ENCODE data around the gene AOC3. TPM values are rescaled to one million over a fixed set of nuclear protein-coding genes. Genes with fewer than 3 reads are reported as not detected.
A peak's percentile ranks its signal among the peaks of the same experiment; 100 is the strongest.

The AOC3 gene
- total RNA-seq (2012; rRNA removed): 0.25 and 0.44 TPM in 2 replicates

- no peaks in the 10 kb centered on the region for H3K36me3 ChIP-seq (ENCODE audit: insufficient read depth, low read length)
- no peak within 1 kb of the TSS for H3K4me3 ChIP-seq (ENCODE audit: low read length)
- peak within 1 kb of the TSS; percentile 44 for H3K4me2 ChIP-seq (ENCODE audit: low read length)
- H3K27me3 ChIP-seq (ENCODE audit: control insufficient read depth, insufficient read depth, low read length): peaks cover 17% of the 10 kb centered on the region
- H3K9ac ChIP-seq (ENCODE audit: low read depth, low read length): no peak within 1 kb of the TSS
- H3K9me3 ChIP-seq (replicated peaks; ENCODE audit: low read length): no peaks in the 10 kb centered on the region
- peaks cover 13% of the 10 kb centered on the region for H3K4me1 ChIP-seq (ENCODE audit: control insufficient read depth, insufficient read depth, low read length)
These were observed at the start of gene AOC3 for GRCh38 chr17:42850954-42851353. Gene AOC3 (plus strand): TSS chr17:42851199. CDS start chr17:42851344, 145 bp downstream.

GRCh38 chr17:42803074-42803883 is 47.7 kb upstream of the AOC3 start:
- Histone ChIP-seq H3K27me3 (ENCODE audit: control insufficient read depth, insufficient read depth, low read length) (no peaks in the 10 kb centered on the region), H3K9ac (ENCODE audit: low read depth, low read length) (no peak overlapping the region), H3K36me3 (ENCODE audit: insufficient read depth, low read length) (no peaks in the 10 kb centered on the region), H3K4me1 (ENCODE audit: control insufficient read depth, insufficient read depth, low read length) (peaks cover 9% of the 10 kb centered on the region), H3K4me2 (ENCODE audit: low read length) (peak overlapping the region; percentile 5), H3K4me3 (ENCODE audit: low read length) (no peak overlapping the region), H3K9me3 (replicated peaks; ENCODE audit: low read length) (no peaks in the 10 kb centered on the region)

GRCh38 chr17:42804918-42805367 is 46.1 kb upstream of the AOC3 start:
- no peak overlapping the region for H3K4me3 ChIP-seq (ENCODE audit: low read length)
- no peaks in the 10 kb centered on the region for H3K27me3 ChIP-seq (ENCODE audit: control insufficient read depth, insufficient read depth, low read length)
- H3K36me3 ChIP-seq (ENCODE audit: insufficient read depth, low read length): no peaks in the 10 kb centered on the region
- H3K4me1 ChIP-seq (ENCODE audit: control insufficient read depth, insufficient read depth, low read length): peaks cover 13% of the 10 kb centered on the region
- no peak overlapping the region for H3K4me2 ChIP-seq (ENCODE audit: low read length)
- no peak overlapping the region for H3K9ac ChIP-seq (ENCODE audit: low read depth, low read length)
- no peaks in the 10 kb centered on the region for H3K9me3 ChIP-seq (replicated peaks; ENCODE audit: low read length)

- H3K9ac ChIP-seq (ENCODE audit: low read depth, low read length): no peak overlapping the region
- no peak overlapping the region for H3K4me2 ChIP-seq (ENCODE audit: low read length)
- H3K27me3 ChIP-seq (ENCODE audit: control insufficient read depth, insufficient read depth, low read length): no peaks in the 10 kb centered on the region
- no peak overlapping the region for H3K4me3 ChIP-seq (ENCODE audit: low read length)
- H3K36me3 ChIP-seq (ENCODE audit: insufficient read depth, low read length): peaks cover 12% of the 10 kb centered on the region
- H3K4me1 ChIP-seq (ENCODE audit: control insufficient read depth, insufficient read depth, low read length): peaks cover 13% of the 10 kb centered on the region
- H3K9me3 ChIP-seq (replicated peaks; ENCODE audit: low read length): no peaks in the 10 kb centered on the region
These were observed 44.8 kb upstream of the AOC3 start for GRCh38 chr17:42806249-42806648.

GRCh38 chr17:42809250-42809649 is 41.7 kb upstream of the AOC3 start:
- H3K27me3 ChIP-seq (ENCODE audit: control insufficient read depth, insufficient read depth, low read length): no peaks in the 10 kb centered on the region
- no peak overlapping the region for H3K4me3 ChIP-seq (ENCODE audit: low read length)
- peaks cover 28% of the 10 kb centered on the region for H3K36me3 ChIP-seq (ENCODE audit: insufficient read depth, low read length)
- no peak overlapping the region for H3K9ac ChIP-seq (ENCODE audit: low read depth, low read length)
- peaks cover 10% of the 10 kb centered on the region for H3K4me1 ChIP-seq (ENCODE audit: control insufficient read depth, insufficient read depth, low read length)
- no peak overlapping the region for H3K4me2 ChIP-seq (ENCODE audit: low read length)
- H3K9me3 ChIP-seq (replicated peaks; ENCODE audit: low read length): no peaks in the 10 kb centered on the region

- Histone ChIP-seq H3K9me3 (replicated peaks; ENCODE audit: low read length) (no peaks in the 10 kb centered on the region), H3K4me2 (ENCODE audit: low read length) (peak overlapping the region; percentile 43), H3K9ac (ENCODE audit: low read depth, low read length) (no peak overlapping the region), H3K36me3 (ENCODE audit: insufficient read depth, low read length) (peaks cover 73% of the 10 kb centered on the region), H3K4me3 (ENCODE audit: low read length) (no peak overlapping the region), H3K4me1 (ENCODE audit: control insufficient read depth, insufficient read depth, low read length) (peaks cover 22% of the 10 kb centered on the region), H3K27me3 (ENCODE audit: control insufficient read depth, insufficient read depth, low read length) (no peaks in the 10 kb centered on the region)
These were observed 36.2 kb upstream of the AOC3 start for GRCh38 chr17:42814633-42815399.

- Histone ChIP-seq H3K9ac (ENCODE audit: low read depth, low read length) (no peak overlapping the region), H3K9me3 (replicated peaks; ENCODE audit: low read length) (no peaks in the 10 kb centered on the region), H3K4me2 (ENCODE audit: low read length) (no peak overlapping the region), H3K4me3 (ENCODE audit: low read length) (no peak overlapping the region), H3K4me1 (ENCODE audit: control insufficient read depth, insufficient read depth, low read length) (peaks cover 23% of the 10 kb centered on the region), H3K36me3 (ENCODE audit: insufficient read depth, low read length) (peaks cover 64% of the 10 kb centered on the region), H3K27me3 (ENCODE audit: control insufficient read depth, insufficient read depth, low read length) (no peaks in the 10 kb centered on the region)
These were observed 33.1 kb upstream of the AOC3 start for GRCh38 chr17:42817866-42818265.

- no peak overlapping the region for H3K9ac ChIP-seq (ENCODE audit: low read depth, low read length)
- no peak overlapping the region for H3K4me2 ChIP-seq (ENCODE audit: low read length)
- no peaks in the 10 kb centered on the region for H3K9me3 ChIP-seq (replicated peaks; ENCODE audit: low read length)
- no peaks in the 10 kb centered on the region for H3K27me3 ChIP-seq (ENCODE audit: control insufficient read depth, insufficient read depth, low read length)
- no peak overlapping the region for H3K4me3 ChIP-seq (ENCODE audit: low read length)
- H3K36me3 ChIP-seq (ENCODE audit: insufficient read depth, low read length): peaks cover 64% of the 10 kb centered on the region
- peaks cover 27% of the 10 kb centered on the region for H3K4me1 ChIP-seq (ENCODE audit: control insufficient read depth, insufficient read depth, low read length)
These were observed 32.6 kb upstream of the AOC3 start for GRCh38 chr17:42818379-42818778.

- Histone ChIP-seq H3K27me3 (ENCODE audit: control insufficient read depth, insufficient read depth, low read length) (no peaks in the 10 kb centered on the region), H3K9ac (ENCODE audit: low read depth, low read length) (no peak overlapping the region), H3K4me2 (ENCODE audit: low read length) (no peak overlapping the region), H3K36me3 (ENCODE audit: insufficient read depth, low read length) (peaks cover 49% of the 10 kb centered on the region), H3K9me3 (replicated peaks; ENCODE audit: low read length) (no peaks in the 10 kb centered on the region), H3K4me1 (ENCODE audit: control insufficient read depth, insufficient read depth, low read length) (peaks cover 22% of the 10 kb centered on the region), H3K4me3 (ENCODE audit: low read length) (no peak overlapping the region)
These were observed 31.0 kb upstream of the AOC3 start for GRCh38 chr17:42819939-42820535.

GRCh38 chr17:42821176-42821575 is 29.8 kb upstream of the AOC3 start:
- no peak overlapping the region for H3K4me3 ChIP-seq (ENCODE audit: low read length)
- H3K9me3 ChIP-seq (replicated peaks; ENCODE audit: low read length): no peaks in the 10 kb centered on the region
- peaks cover 38% of the 10 kb centered on the region for H3K36me3 ChIP-seq (ENCODE audit: insufficient read depth, low read length)
- peaks cover 12% of the 10 kb centered on the region for H3K4me1 ChIP-seq (ENCODE audit: control insufficient read depth, insufficient read depth, low read length)
- no peaks in the 10 kb centered on the region for H3K27me3 ChIP-seq (ENCODE audit: control insufficient read depth, insufficient read depth, low read length)
- no peak overlapping the region for H3K4me2 ChIP-seq (ENCODE audit: low read length)
- no peak overlapping the region for H3K9ac ChIP-seq (ENCODE audit: low read depth, low read length)

- H3K4me1 ChIP-seq (ENCODE audit: control insufficient read depth, insufficient read depth, low read length): peaks cover 15% of the 10 kb centered on the region
- H3K9me3 ChIP-seq (replicated peaks; ENCODE audit: low read length): no peaks in the 10 kb centered on the region
- no peak overlapping the region for H3K4me3 ChIP-seq (ENCODE audit: low read length)
- no peak overlapping the region for H3K4me2 ChIP-seq (ENCODE audit: low read length)
- no peaks in the 10 kb centered on the region for H3K27me3 ChIP-seq (ENCODE audit: control insufficient read depth, insufficient read depth, low read length)
- H3K9ac ChIP-seq (ENCODE audit: low read depth, low read length): no peak overlapping the region
- H3K36me3 ChIP-seq (ENCODE audit: insufficient read depth, low read length): no peaks in the 10 kb centered on the region
These were observed 23.5 kb upstream of the AOC3 start for GRCh38 chr17:42827472-42827871.
